Urinary bladder (tissue), 4 donors: ENCODE data around the gene SH3RF3. TPM values are rescaled to one million over a fixed set of nuclear protein-coding genes. Genes with fewer than 3 reads are reported as not detected.

Experiments used
- DNase-seq: peaks from one replicate; pipeline ENCODE4 v3.0.0-alpha.2; 2015; ENCODE audit errors: extremely low spot score
- H3K27ac ChIP-seq: one replicate; pipeline ENCODE4 v1.5.1; 2013; ENCODE audit warnings: low read depth, mild to moderate bottlenecking, moderate library complexity
- H3K36me3 ChIP-seq: one replicate; pipeline ENCODE4 v1.6.1; 2013; ENCODE audit warnings: mild to moderate bottlenecking, moderate library complexity; ENCODE audit not compliant: insufficient read depth
- H3K4me1 ChIP-seq: one replicate; pipeline ENCODE4 v1.6.1; 2013; ENCODE audit warnings: mild to moderate bottlenecking, moderate library complexity; ENCODE audit not compliant: insufficient read depth
- H3K4me3 ChIP-seq: one replicate; pipeline ENCODE4 v1.5.1; 2013; ENCODE audit warnings: low read depth, low read length
- WGBS: extraction: QIAGEN DNeasy Blood & Tissue Kit; methylation state at CpG from one replicate; pipeline ENCODE4 v1.1.7; 2013; 5-methylcytosine and 5-hydroxymethylcytosine counted together
- polyA plus RNA-seq: library from polyadenylated mRNA; stranded (reverse); fragments of 200-250 nt; gene quantifications from one replicate; pipeline ENCODE4 v1.2.3, GENCODE V29; 2013
- total RNA-seq: library from RNA; depleted of rRNA; stranded (reverse); fragments of >200 nt; gene quantifications from one replicate; pipeline ENCODE4 v1.2.3, GENCODE V29; 2014
- donor health status: healthy with polysubstance abuse.
- donor health status: healthy.

Gene SH3RF3
- total and polyA plus RNA-seq, 2 donors, result 3.6 to 12.6 TPM

DNA sequence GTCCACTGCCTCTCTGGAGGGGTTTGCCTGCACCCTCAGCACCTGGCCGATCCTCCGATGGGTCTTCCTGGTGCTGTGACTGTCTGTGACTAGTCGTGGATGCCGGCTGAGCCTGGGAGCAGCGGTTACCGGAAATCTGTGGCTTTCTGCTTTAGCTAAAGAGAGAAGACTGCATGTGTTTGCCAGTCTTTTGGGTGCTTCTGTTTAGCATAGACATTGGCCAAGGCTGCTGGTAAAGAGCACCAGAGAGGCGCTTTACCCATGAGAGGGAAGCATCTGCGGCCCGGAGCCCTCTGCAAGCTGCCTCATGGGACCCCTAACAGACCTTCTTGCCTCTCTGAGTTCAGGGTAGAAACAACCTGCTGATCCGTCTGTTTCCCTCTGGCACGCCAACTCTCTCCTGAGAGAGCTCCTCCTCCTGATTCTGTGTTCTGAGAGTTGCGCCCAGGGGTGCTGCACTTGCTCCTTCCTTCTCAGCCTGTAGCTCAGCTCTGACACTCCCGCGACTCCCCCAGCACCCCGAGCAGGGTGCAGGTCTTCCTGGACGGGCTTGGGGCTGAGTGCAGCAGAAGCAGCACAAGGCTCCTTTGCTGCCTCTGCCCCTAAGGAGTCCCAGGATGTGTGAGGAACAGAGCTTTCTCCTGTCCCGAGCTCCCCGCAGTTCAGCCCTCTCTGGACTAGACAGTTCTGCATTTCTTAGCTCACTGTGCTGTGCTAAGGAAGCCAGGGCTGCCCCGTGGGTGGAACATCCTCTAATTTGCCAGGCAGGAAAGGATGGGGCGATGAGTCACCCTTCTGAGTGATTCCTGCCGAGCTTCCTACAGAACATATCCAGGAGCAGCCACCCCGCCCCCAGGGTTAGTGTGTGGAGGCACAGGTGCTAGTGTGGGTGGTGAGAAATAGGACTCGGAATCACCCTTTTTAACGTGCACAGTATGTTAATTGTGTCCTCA lies 203.2 kb downstream of the SH3RF3 start:
- Histone ChIP-seq H3K4me1 (no peaks in the 10 kb centered on the region), H3K27ac (no peak overlapping the region), H3K36me3 (no peaks in the 10 kb centered on the region), H3K4me3 (no peak overlapping the region)
- no peak for DNase-seq
- WGBS, result 57% methylated on average over 24 of the region's 24 CpGs

DNA sequence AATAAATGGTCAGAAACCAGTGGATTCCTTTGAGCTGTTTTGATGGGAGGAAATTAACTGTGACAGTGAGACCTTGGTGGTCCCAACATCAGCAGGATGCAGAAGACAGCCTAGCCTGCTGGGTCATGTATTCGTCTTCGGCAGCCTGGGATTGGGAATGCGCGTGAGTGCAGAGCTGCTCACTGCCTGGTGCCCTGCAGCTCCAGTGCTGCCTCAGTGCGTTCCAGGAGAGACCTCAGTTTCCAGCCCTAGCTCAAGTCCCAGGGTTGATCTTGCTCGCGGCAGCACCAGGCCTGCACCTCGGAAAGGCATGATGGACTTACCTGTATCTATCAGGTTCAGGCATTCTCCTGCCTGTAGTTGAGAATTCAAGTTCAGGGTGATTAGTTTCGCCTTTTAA lies 203.9 kb downstream of the SH3RF3 start:
- Histone ChIP-seq H3K4me3 (no peak overlapping the region), H3K27ac (no peak overlapping the region), H3K4me1 (no peaks in the 10 kb centered on the region), H3K36me3 (no peaks in the 10 kb centered on the region)
- 94% methylated on average over 9 of the region's 9 CpGs for WGBS
- no peak for DNase-seq

DNA sequence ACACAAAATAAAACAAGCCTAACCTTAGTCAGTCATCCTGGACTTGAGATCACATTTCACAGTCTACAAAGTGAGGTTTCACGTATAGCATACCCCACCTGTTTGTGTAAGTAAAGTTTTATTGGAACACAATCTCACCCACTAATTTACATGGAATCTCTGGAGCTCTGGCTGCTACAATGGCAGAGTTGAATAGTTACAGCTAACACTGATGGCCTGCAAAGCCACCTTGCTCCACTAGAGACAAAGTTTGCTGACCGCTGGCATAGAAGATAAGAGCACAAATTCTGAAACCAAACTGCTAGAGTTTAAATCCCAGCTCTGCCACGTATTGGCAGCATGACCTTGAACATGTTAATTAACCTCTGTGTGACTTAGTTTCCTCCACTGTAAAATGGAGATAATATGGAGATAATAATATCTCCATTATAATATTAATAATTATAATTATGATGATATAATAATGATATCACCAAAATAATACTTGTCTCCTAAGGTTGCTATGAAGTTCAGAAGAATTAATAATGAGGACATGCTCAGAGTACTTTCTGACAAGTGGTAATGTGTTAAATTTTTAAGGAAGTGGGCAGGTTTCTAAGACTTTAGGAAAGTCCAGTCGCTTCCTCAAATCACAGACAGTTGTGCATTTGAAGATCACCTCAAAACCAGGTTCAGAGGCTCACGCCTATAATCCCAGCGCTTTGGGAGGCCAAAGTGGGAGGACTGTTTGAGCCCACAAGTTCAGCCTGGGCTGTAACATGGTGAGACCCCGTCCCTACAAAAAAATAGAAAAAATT lies 204.6 kb downstream of the SH3RF3 start:
- H3K4me1 ChIP-seq, result no peaks in the 10 kb centered on the region
- WGBS, result 89% methylated on average over 7 of the region's 7 CpGs
- no peaks in the 10 kb centered on the region for H3K36me3 ChIP-seq
- H3K4me3 ChIP-seq, result no peak overlapping the region
- no peak overlapping the region for H3K27ac ChIP-seq
- DNase-seq, result no peak

DNA sequence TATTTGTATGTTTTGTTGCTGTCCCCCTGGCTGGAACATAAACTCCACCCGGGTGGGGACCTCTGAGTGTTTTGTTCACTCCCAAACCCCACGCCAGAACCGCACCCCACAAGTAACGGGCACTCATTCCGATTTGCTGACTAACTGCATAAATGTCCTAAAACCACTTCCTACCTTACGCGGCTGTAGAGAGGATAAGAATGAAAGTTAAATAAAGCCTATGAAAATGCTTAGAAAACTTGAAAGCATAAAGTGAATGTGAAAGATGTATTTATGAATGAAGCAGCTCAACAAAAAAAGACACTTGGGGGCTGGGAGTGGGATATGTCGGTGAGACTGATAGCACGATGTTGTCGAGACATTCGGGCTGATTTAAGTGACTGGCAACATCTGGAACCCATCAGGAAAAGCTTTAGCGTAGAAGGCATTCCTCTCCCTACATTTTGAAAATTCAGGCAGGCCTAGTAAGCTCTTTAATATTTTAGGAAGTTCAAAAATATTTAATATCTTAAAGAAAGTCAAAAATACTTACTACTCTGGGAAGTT lies 206.7 kb downstream of the SH3RF3 start:
- DNase-seq, result no peak
- WGBS, result 46% methylated on average over 12 of the region's 12 CpGs
- Histone ChIP-seq H3K27ac (no peak overlapping the region), H3K4me3 (no peak overlapping the region), H3K4me1 (peaks cover 2% of the 10 kb centered on the region), H3K36me3 (no peaks in the 10 kb centered on the region)

DNA sequence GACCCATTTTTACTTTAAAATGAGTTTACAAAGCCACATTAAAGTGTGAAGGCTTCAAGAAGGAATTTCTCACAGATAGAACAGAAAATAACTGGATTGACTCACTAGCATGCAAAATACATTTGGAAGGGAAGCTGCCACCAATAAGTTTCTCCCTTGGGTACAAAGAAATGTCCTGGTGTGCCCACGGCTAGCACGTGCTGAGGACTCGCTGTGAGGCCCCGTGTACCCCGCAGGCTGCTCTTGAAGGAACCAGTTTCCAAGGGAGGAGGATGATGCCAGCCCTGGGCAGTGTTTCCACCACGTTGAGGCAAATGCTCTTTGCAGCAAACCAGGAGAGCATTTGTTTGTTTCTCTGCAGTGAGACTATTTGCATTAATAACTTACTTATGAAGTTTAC lies 207.3 kb downstream of the SH3RF3 start:
- 79% methylated on average over 6 of the region's 6 CpGs for WGBS

DNA sequence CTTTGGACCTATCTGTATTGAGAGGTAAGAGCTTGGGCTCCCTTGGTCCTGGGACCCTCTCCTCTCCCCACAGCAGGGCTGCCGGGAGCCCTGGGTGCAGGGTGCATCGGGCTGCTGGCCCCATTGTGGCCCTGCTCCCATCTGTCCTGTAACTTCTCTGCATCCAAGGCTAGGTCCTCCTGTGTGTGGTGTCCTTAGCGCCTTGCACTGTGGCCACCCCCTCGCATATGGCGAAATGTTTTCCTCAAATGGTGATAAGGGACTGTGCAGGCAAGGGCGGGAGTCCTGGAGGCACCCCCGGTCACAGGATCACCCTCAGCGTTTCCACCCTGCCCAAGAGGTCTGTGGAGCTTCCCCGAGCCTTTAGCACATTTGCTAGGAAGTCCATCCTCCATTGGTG lies 208.2 kb downstream of the SH3RF3 start:
- Histone ChIP-seq H3K4me3 (no peak overlapping the region), H3K36me3 (no peaks in the 10 kb centered on the region), H3K4me1 (peaks cover 2% of the 10 kb centered on the region), H3K27ac (no peak overlapping the region)
- DNase-seq, result no peak
- WGBS, result 97% methylated on average over 9 of the region's 9 CpGs

More for the DNA sequence above, 207.3 kb downstream of the SH3RF3 start:
- Histone ChIP-seq H3K4me1 (peaks cover 2% of the 10 kb centered on the region), H3K27ac (no peak overlapping the region), H3K36me3 (no peaks in the 10 kb centered on the region), H3K4me3 (no peak overlapping the region)
- DNase-seq, result no peak

DNA sequence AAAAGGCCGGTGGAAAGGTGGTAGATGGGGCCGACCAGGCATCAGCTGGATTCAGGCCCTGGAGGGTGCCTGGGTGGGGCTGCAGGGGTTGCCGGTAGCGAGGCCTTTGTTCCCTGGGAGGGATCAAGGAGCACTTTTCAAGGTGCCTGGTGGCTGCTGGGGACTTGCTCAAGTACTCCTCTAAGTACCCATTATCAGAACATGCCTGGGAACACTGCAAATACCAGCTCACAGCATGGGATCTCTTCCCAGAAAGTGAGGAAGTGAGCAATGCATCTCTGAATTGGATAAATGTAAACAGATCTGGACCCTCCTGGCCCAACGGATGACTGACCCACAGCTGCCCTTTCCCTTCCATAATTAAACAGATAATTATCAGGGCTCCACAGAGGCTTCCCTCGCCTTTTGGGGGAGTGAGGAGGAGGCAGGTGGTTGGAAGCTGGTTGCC lies 210.5 kb downstream of the SH3RF3 start:
- WGBS, result 82% methylated on average over 6 of the region's 6 CpGs
- Histone ChIP-seq H3K4me3 (no peak overlapping the region), H3K4me1 (peaks cover 2% of the 10 kb centered on the region), H3K27ac (no peak overlapping the region), H3K36me3 (no peaks in the 10 kb centered on the region)
- DNase-seq, result no peak

DNA sequence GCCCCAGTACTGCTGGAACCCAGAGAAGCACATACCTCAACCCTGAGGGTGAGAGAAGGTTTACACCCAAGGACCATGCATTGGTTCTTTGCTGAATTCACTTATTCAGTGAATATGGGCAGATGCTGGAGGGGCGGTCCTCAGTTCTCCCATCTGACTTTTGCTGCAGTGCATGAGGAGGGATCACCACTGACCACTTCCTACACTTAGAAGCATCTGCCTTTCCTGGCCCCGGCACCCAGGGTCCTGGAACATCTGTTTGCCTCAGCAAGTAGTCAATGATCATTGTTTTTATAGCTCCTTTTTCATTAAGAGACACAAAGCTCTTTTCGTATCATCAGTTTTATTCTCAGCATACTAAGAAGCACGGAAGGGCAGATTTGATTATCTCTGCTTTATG lies 211.4 kb downstream of the SH3RF3 start:
- H3K36me3 ChIP-seq, result no peaks in the 10 kb centered on the region
- WGBS, result 90% methylated on average over 4 of the region's 4 CpGs
- no peak overlapping the region for H3K27ac ChIP-seq
- DNase-seq, result no peak
- H3K4me3 ChIP-seq, result no peak overlapping the region
- peaks cover 2% of the 10 kb centered on the region for H3K4me1 ChIP-seq

DNA sequence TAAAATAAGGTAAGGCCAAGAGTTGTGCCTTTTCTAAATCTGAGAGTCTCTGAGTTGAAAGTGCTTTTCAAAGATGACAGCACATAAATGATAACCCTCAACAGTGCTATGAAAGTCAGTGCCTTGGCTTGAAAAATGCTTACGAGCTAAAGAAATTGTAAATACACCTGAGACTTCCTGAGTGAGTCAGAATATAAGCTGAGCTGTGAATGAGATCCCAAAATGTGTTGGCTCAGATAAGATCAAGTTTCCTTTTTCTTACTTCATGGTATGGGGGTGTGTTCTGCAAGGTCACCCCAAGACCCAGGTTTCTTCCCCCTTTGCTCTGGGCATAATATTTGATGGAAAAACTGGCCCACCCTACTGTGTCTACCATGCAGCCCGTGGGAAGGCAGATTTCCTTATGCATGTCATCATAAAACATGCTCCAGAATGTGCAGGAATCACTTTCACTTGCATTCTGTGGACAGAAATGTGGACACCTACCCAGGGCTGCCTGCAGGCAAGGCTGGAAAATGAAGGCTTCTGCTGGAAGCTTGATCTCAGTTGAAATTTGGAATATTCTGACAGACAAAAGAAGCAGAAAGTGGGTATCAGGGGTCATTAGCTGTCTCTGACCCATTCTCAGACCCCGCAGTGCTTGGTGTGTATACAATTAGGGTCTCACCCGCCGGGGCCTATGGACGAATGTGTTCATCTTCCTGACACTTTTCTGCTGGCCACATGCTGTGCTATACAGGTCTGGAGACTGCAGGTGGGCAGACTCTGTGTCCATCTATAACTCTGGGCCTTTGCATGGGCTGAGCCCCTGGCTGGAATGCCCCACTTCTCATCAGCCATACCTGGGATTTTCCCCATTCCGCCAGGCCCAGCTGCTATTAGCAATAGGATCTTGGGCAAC lies 212.6 kb downstream of the SH3RF3 start:
- H3K4me1 ChIP-seq, result peaks cover 2% of the 10 kb centered on the region
- 92% methylated on average over 7 of the region's 7 CpGs for WGBS
- no peak for DNase-seq
- no peaks in the 10 kb centered on the region for H3K36me3 ChIP-seq
- H3K4me3 ChIP-seq, result no peak overlapping the region
- H3K27ac ChIP-seq, result no peak overlapping the region

DNA sequence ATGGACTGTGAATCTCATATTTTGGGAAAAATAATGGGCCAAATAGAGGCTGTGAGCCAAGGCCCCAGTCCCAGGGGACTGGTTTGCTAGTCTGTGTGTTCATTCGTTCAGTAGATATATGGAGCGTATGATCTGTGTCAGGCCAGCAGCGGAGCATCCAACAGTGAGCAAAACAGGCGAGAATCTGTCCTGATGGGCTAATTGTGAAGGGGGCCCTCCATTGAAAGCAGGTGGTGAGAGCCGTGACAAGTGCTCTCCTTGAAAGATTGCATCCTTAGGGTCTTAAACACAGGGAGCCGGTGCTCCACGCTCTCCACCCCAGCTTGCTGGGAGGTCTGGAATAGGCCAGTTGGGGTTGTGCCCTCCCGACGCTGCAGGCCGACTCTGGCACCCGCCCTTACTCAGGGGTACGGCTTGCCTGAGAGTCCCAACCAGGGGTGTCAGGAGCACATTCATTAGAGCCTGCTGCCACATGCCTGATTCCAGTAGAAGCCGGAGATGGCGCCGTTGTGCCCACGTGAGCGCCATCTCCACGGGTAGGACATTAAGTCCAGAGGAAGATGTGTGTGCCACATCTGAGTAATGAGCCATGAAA lies 213.3 kb downstream of the SH3RF3 start:
- no peaks in the 10 kb centered on the region for H3K36me3 ChIP-seq
- WGBS, result 95% methylated on average over 18 of the region's 18 CpGs
- no peak overlapping the region for H3K4me3 ChIP-seq
- peaks cover 2% of the 10 kb centered on the region for H3K4me1 ChIP-seq
- H3K27ac ChIP-seq, result no peak overlapping the region
- DNase-seq, result no peak

DNA sequence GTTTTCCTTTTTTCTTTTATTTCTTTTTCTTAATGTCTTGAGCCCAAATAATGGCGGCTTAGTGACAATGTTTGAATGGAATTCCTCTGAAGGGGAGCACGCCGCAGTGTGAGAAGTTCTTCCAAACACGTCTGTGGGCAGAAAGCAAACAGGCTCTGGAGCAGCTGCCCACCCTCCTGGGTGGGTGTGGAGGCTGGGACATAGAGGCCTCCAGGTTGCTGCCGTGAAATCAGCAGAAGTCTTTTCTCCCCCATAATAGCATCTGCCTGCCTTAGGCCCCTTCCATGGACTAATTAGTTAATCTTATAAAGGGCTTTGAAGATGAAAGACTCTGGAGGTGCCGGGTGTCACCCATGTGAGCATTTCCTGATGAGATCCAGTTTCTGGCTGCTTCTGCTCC lies 213.9 kb downstream of the SH3RF3 start:
- WGBS, result 95% methylated on average over 6 of the region's 6 CpGs
- no peak for DNase-seq
- Histone ChIP-seq H3K27ac (no peak overlapping the region), H3K4me1 (peaks cover 2% of the 10 kb centered on the region), H3K4me3 (no peak overlapping the region), H3K36me3 (no peaks in the 10 kb centered on the region)

DNA sequence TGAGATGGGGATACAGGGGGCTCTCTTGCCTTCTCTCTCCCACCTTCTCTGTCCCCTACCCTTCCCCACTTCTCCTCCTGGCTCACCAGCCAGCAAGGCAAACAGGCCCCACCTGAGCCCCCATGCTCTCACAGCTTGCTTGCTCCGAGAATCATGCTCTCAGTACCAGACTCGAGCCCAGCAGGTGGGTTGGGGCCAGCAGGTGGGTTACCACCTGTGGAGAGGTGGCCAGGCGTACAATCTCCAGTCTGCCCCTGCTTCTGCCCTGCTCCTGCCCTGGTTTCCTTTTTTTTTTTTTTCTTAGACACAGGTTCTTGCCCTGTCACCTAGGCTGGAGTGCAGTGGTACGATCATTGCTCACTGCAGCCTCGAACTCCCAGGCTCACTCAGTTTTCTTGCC lies 214.5 kb downstream of the SH3RF3 start:
- Histone ChIP-seq H3K4me3 (no peak overlapping the region), H3K36me3 (no peaks in the 10 kb centered on the region), H3K27ac (no peak overlapping the region), H3K4me1 (peaks cover 2% of the 10 kb centered on the region)
- no peak for DNase-seq
- WGBS, result 94% methylated on average over 5 of the region's 5 CpGs
